Measurements from ENCODE around the gene LRRFIP1. TPM values are rescaled to one million over a fixed set of nuclear protein-coding genes. Genes with fewer than 3 reads are reported as not detected.

LRRFIP1 gene
- total and polyA plus RNA-seq, 9 of the 15 experiments (the other 6 are each of a cell fraction or from before 2014, with no cell fraction given) = 13.1 to 45.2 (median 31.3) TPM

- BruUV-seq (replicated peaks) = no TSS peak
- TF ChIP-seq ZNF347 (CRISPR knock-in tag; IDR thresholded peaks at IDR 0.05; ENCODE audit: low read depth) = no peak
- TF ChIP-seq MAX (CRISPR knock-in tag; IDR thresholded peaks at IDR 0.05) = no peak
- no peak for TF ChIP-seq VEZF1 (CRISPR knock-in tag; IDR thresholded peaks at IDR 0.05)
- no peak for TF ChIP-seq GTF2E2 (tag; IDR thresholded peaks at IDR 0.05)
- TF ChIP-seq ARID4B (CRISPR knock-in tag; IDR thresholded peaks at IDR 0.05) = no peak
- TF ChIP-seq NR2F6 (CRISPR knock-in tag; IDR thresholded peaks at IDR 0.05) = no peak
- TF ChIP-seq PRDM10 (IDR thresholded peaks at IDR 0.05; ENCODE audit: partially characterized antibody) = no peak
- no peak for TF ChIP-seq GATA2 (CRISPR knock-in tag; IDR thresholded peaks at IDR 0.05)
- no peak for TF ChIP-seq RAD21 (CRISPR knock-in tag; conservative IDR thresholded peaks at IDR 0.05 in 1 of 2, IDR thresholded peaks at IDR 0.05 in 1 of 2)
- TF ChIP-seq MCM5 (IDR thresholded peaks at IDR 0.05; ENCODE audit: low read depth) = no peak
- TF ChIP-seq CBX2 (IDR thresholded peaks at IDR 0.05; ENCODE audit: insufficient read depth, low read length, poor library complexity, severe bottlenecking) = no peak
- no peak for TF ChIP-seq ZEB2 (IDR thresholded peaks at IDR 0.05)
These were observed 191.8 kb downstream of the LRRFIP1 start for GRCh38 chr2:237819231-237819630.

More at GRCh38 chr2:237819231-237819630, 191.8 kb downstream of the LRRFIP1 start:
- Histone ChIP-seq H2AFZ (ENCODE audit: low read depth, low read length) (no peak overlapping the region), H3K4me3 (no peak overlapping the region), H3K9ac (ENCODE audit: insufficient read depth in 1 of 2, low read depth in 2 of 2, low read length in 2 of 2) (no peak overlapping the region), H3K9me1 (ENCODE audit: control insufficient read depth, insufficient read depth, low read length) (no peaks in the 10 kb centered on the region), H3K79me2 (ENCODE audit: control insufficient read depth, insufficient read depth, low read length) (no peaks in the 10 kb centered on the region), H3K9me3 (replicated peaks; ENCODE audit: control insufficient read depth, insufficient read depth, low read depth, low read length) (no peaks in the 10 kb centered on the region), H4K20me1 (replicated peaks; ENCODE audit: control insufficient read depth, insufficient read depth, low read length) (no peaks in the 10 kb centered on the region), H3K27ac (ENCODE audit: extremely low read depth, low read depth, low read length) (no peak overlapping the region), H3K36me3 (ENCODE audit: control insufficient read depth, insufficient read depth, low read length) (no peaks in the 10 kb centered on the region), H3K4me1 (replicated peaks in 1 of 2; ENCODE audit: control insufficient read depth in 2 of 2, insufficient read depth in 2 of 2, low read length in 2 of 2) (no peaks in the 10 kb centered on the region), H3K4me2 (ENCODE audit: insufficient read depth, low read length) (no peak overlapping the region), H3K27me3 (ENCODE audit: control insufficient read depth in 2 of 2, insufficient read depth in 2 of 2, low read length in 2 of 2) (no peaks in the 10 kb centered on the region; a peak in 1 of 5 replicates)
- FAIRE-seq (no peak), ATAC-seq (no peak), DNase-seq (ENCODE audit: extremely low read depth in 1 of 4, low spot score in 3 of 4) (no peak)
- intact Hi-C loops (cut with micrococcal nuclease) (no loop called here), in situ Hi-C loops (cut with MboI) (no loop called here)
- ChIA-PET CTCF (ENCODE audit: low intra/inter-chr PET ratio) (no interaction called here), POLR2A (no interaction called here)
- 3% methylated on average over 2 of the region's 2 CpGs for WGBS (ENCODE audit: insufficient coverage, low coverage, missing lambda C conversion rate)

Measured in K562 (cell line).